Umbilical cord (tissue), 2 donors: ENCODE results near the gene GALNT2. TPM values are rescaled to one million over a fixed set of nuclear protein-coding genes. Genes with fewer than 3 reads are reported as not detected.

Experiments used
- DNase-seq: peaks from one replicate; pipeline ENCODE4 v3.0.0-alpha.2; 2015; ENCODE audit warnings: low spot score
- total RNA-seq: library from RNA; depleted of rRNA; stranded (reverse); fragments of >200 nt; gene quantifications from one replicate; pipeline ENCODE4 v1.2.3, GENCODE V29; 2014; ENCODE audit warnings: low replicate concordance; ENCODE audit not compliant: insufficient read depth

GALNT2 gene
- total RNA-seq, 1 donor from 2014 or later = 66.0 TPM

GRCh38 chr1:230295367-230295766 lies 228.3 kb downstream of the GALNT2 start:
- no peak for DNase-seq

GRCh38 chr1:230299191-230300006 lies 232.4 kb downstream of the GALNT2 start:
- DNase-seq = no peak

- DNase-seq = no peak
Observed at GRCh38 chr1:230300322-230301301, 233.6 kb downstream of the GALNT2 start.

GRCh38 chr1:230301322-230301721 lies 234.3 kb downstream of the GALNT2 start:
- no peak for DNase-seq

- DNase-seq = no peak
Observed at GRCh38 chr1:230301822-230302221, 234.8 kb downstream of the GALNT2 start.

GRCh38 chr1:230303069-230303468 lies 236.0 kb downstream of the GALNT2 start:
- DNase-seq = no peak

GRCh38 chr1:230303822-230304221 lies 236.8 kb downstream of the GALNT2 start:
- DNase-seq = peak; percentile 82

GRCh38 chr1:230306169-230306568 lies 239.1 kb downstream of the GALNT2 start:
- no peak for DNase-seq

GRCh38 chr1:230307213-230307612 lies 240.2 kb downstream of the GALNT2 start:
- peak; percentile 43 for DNase-seq

- DNase-seq = peak; percentile 34
Observed at GRCh38 chr1:230308039-230308438, 241.0 kb downstream of the GALNT2 start.

GRCh38 chr1:230308821-230309220 lies 241.8 kb downstream of the GALNT2 start:
- DNase-seq = no peak

- DNase-seq = no peak
Observed at GRCh38 chr1:230309646-230310177, 242.7 kb downstream of the GALNT2 start.

GRCh38 chr1:230310381-230311163 lies 243.5 kb downstream of the GALNT2 start:
- peak; percentile 69 for DNase-seq

- no peak for DNase-seq
Observed at GRCh38 chr1:230312676-230313075, 245.6 kb downstream of the GALNT2 start.

GRCh38 chr1:230313453-230314141 lies 246.6 kb downstream of the GALNT2 start:
- no peak for DNase-seq

- no peak for DNase-seq
Observed at GRCh38 chr1:230314142-230314470, 247.1 kb downstream of the GALNT2 start.

GRCh38 chr1:230315099-230315498 lies 248.1 kb downstream of the GALNT2 start:
- DNase-seq = no peak

GRCh38 chr1:230316864-230317745 lies 250.1 kb downstream of the GALNT2 start:
- DNase-seq = no peak
